SK-N-SH (cell line): ENCODE results near the gene TXNDC11. TPM values are rescaled to one million over a fixed set of nuclear protein-coding genes. Genes with fewer than 3 reads are reported as not detected.

ENCODE experiments used
- CTCF ChIA-PET: fragments of 300-600, 350-600 bp; formaldehyde crosslinking; extraction: SDS; loops from one replicate; lab custom pipeline; 2021; lab: Yijun Ruan, JAX
- POLR2A ChIA-PET: fragments of 350-600 bp; sonication (Branson Sonifier 250); formaldehyde crosslinking; extraction: SDS; loops from one replicate; lab custom pipeline; 2020; ENCODE audit warnings: antibody characterized with exemption, inconsistent platforms; lab: Yijun Ruan, JAX
- DNase-seq: peaks from one replicate; pipeline ENCODE4 v3.0.0; 2012
- H2AFZ ChIP-seq: fragments of 200-600 bp; sonication (generic); 2 replicates; pipeline ENCODE4 v1.8.1; 2016; ENCODE audit warnings: antibody characterized with exemption, mild to moderate bottlenecking, low read depth
- H3F3A ChIP-seq: fragments of 200-600 bp; sonication (generic); replicated peaks from 2 replicates; pipeline ENCODE3; 2016; ENCODE audit warnings: antibody characterized with exemption, mild to moderate bottlenecking; ENCODE audit not compliant: insufficient read depth
- H3K27ac ChIP-seq, 2 experiments: fragments of 200-500 bp in 1 of 2; fragments of 200-600 bp in 1 of 2; sonication (Bioruptor generic) in 1 of 2; sonication (generic), shearing (Covaris generic) in 1 of 2; 2 replicates each; pipeline versions ENCODE4 v1.5.1 to v1.6.1; 2014 to 2016; ENCODE audit warnings: low read depth in 2 of 2, inconsistent platforms in 1 of 2, low read length in 1 of 2, mild to moderate bottlenecking in 1 of 2, mixed read lengths in 1 of 2
- H3K27me3 ChIP-seq: fragments of 200-600 bp; sonication (generic), shearing (Covaris generic); 2 replicates; pipeline ENCODE4 v1.6.1; 2016; ENCODE audit warnings: mixed run types; ENCODE audit not compliant: insufficient read depth
- H3K36me3 ChIP-seq, 2 experiments: fragments of 200-500 bp in 1 of 2; fragments of 200-600 bp in 1 of 2; sonication (Bioruptor generic) in 1 of 2; sonication (generic) in 1 of 2; replicated peaks in 1 of 2; 2 replicates each; pipeline versions ENCODE3 to v1.5.1; 2014 to 2016; ENCODE audit warnings: low read length in 1 of 2, mild to moderate bottlenecking in 1 of 2; ENCODE audit not compliant: insufficient read depth in 2 of 2, control insufficient read depth in 1 of 2
- H3K4me1 ChIP-seq, 2 experiments: fragments of 200-500 bp in 1 of 2; fragments of 200-600 bp in 1 of 2; sonication (Bioruptor generic) in 1 of 2; sonication (generic), shearing (Covaris generic) in 1 of 2; 2 replicates each; pipeline versions ENCODE4 v1.5.1 to v1.6.1; 2014 to 2016; ENCODE audit warnings: low read depth in 1 of 2, low read length in 1 of 2, mixed run types in 1 of 2; ENCODE audit not compliant: insufficient read depth in 2 of 2, control insufficient read depth in 1 of 2
- H3K4me2 ChIP-seq: fragments of 200-600 bp; sonication (generic), shearing (Covaris generic); 2 replicates; pipeline ENCODE4 v1.6.1; 2017; ENCODE audit warnings: mixed run types
- H3K4me3 ChIP-seq, 2 experiments: fragments of 200-500 bp in 1 of 2; fragments of 200-600 bp in 1 of 2; sonication (Bioruptor generic) in 1 of 2; sonication (generic), shearing (Covaris generic) in 1 of 2; 2 replicates each; pipeline versions ENCODE4 v1.5.1 to v1.8.1; 2014 to 2016; ENCODE audit warnings: low read depth in 2 of 2, inconsistent platforms in 1 of 2, low read length in 1 of 2, mild to moderate bottlenecking in 1 of 2, mixed read lengths in 1 of 2, moderate library complexity in 1 of 2
- H3K79me2 ChIP-seq: fragments of 200-600 bp; sonication (generic); 2 replicates; pipeline ENCODE4 v1.8.1; 2017; ENCODE audit warnings: mild to moderate bottlenecking; ENCODE audit not compliant: insufficient read depth
- H3K9ac ChIP-seq: fragments of 200-600 bp; sonication (generic); 2 replicates; pipeline ENCODE4 v1.6.1; 2017; ENCODE audit warnings: mixed run types
- H3K9me2 ChIP-seq: fragments of 200-600 bp; sonication (generic); 2 replicates; pipeline ENCODE4 v1.6.1; 2017; ENCODE audit warnings: mixed run types
- H3K9me3 ChIP-seq: fragments of 200-600 bp; sonication (generic); 2 replicates; pipeline ENCODE4 v1.6.1; 2017; ENCODE audit warnings: mixed run types, mild to moderate bottlenecking, moderate library complexity
- H4K20me1 ChIP-seq: fragments of 200-600 bp; sonication (generic); 2 replicates; pipeline ENCODE4 v1.6.1; 2017; ENCODE audit warnings: mild to moderate bottlenecking, mixed run types; ENCODE audit not compliant: insufficient read depth
- IRF3 ChIP-seq: fragments of 150-350 bp; IDR thresholded peaks from 2 replicates; pipeline ENCODE4 v1.6.1; 2016; ENCODE audit warnings: mild to moderate bottlenecking, low read depth, low read length
- MEF2A ChIP-seq: IDR thresholded peaks from 2 replicates; pipeline ENCODE4 v1.4.0; 2012; ENCODE audit warnings: low read depth, borderline replicate concordance
- MXI1 ChIP-seq: IDR thresholded peaks from 2 replicates; pipeline ENCODE4 v1.6.1; 2012; ENCODE audit warnings: mild to moderate bottlenecking, low read depth, low read length, improper control_type of control experiment
- REST ChIP-seq: IDR thresholded peaks from 2 replicates; pipeline ENCODE4 v1.6.1; 2012; ENCODE audit warnings: mild to moderate bottlenecking, low read depth, low read length, moderate library complexity
- SMC3 ChIP-seq: IDR thresholded peaks from 2 replicates; pipeline ENCODE4 v1.6.1; 2012; ENCODE audit warnings: low read depth, low read length, improper control_type of control experiment
- TCF12 ChIP-seq: IDR thresholded peaks from 2 replicates; pipeline ENCODE4 v1.4.0; 2012
- USF2 ChIP-seq: fragments of 150-350 bp; IDR thresholded peaks from 2 replicates; pipeline ENCODE4 v1.6.1; 2017; ENCODE audit warnings: antibody characterized with exemption, low read length, low read depth, borderline replicate concordance
- YY1 ChIP-seq: IDR thresholded peaks from 2 replicates; pipeline ENCODE4 v1.4.0; 2012; ENCODE audit warnings: low read depth, mild to moderate bottlenecking
- WGBS: methylation state at CpG from one replicate; pipeline ENCODE4 v1.1.6; 2017; ENCODE audit warnings: low lambda C conversion rate; 5-methylcytosine and 5-hydroxymethylcytosine counted together
- polyA plus RNA-seq, 3 experiments: library from polyadenylated mRNA; depleted of rRNA; stranded (reverse); fragments of >200 nt; gene quantifications; 2 replicates each; pipeline ENCODE4 v1.2.3, GENCODE V29; 2012

Gene TXNDC11
- polyA plus RNA-seq, 1 of the 3 experiments (the other 2 are of a cell fraction), result 37.0 TPM

GRCh38 chr16:11740567-11740966, 2.1 kb downstream of the TXNDC11 start:
- no peak for DNase-seq
- H3K4me1 ChIP-seq, result peaks cover 6 to 14% of the 10 kb centered on the region in 2 experiments; a peak in 3 of 4 replicates
- peaks cover 9% of the 10 kb centered on the region for H3F3A ChIP-seq
- H3K79me2 ChIP-seq, result peaks cover 71% of the 10 kb centered on the region
- H3K9me2 ChIP-seq, result no peaks in the 10 kb centered on the region
- H3K9ac ChIP-seq, result peak overlapping the region; percentile 87; the same call in 1 of the 2 replicates
- peaks cover 50% of the 10 kb centered on the region for H4K20me1 ChIP-seq
- ChIA-PET CTCF (interaction anchor here (1.7 kb wide), 1 partner anchor 38 kb away, joined by 3 read pairs; no protein-coding TSS in a partner anchor), POLR2A (no interaction called here)
- H3K9me3 ChIP-seq, result no peaks in the 10 kb centered on the region
- H3K4me2 ChIP-seq, result peak overlapping the region; percentile 93
- H2AFZ ChIP-seq, result no peak overlapping the region
- WGBS, result 91% methylated on average over 3 of the region's 3 CpGs
- H3K36me3 ChIP-seq, result peaks cover 10 to 11% of the 10 kb centered on the region in 2 experiments
- H3K27me3 ChIP-seq, result no peaks in the 10 kb centered on the region
- peak overlapping the region in 1 of 2 experiments; percentile 87; a peak in 2 of 4 replicates for H3K4me3 ChIP-seq
- no peak overlapping the region for H3K27ac ChIP-seq
- TF ChIP-seq MEF2A (no peak), MXI1 (0 out of 2 replicates have a peak, but pooled peaks have one; percentile 16)

GRCh38 chr16:11738742-11739544, 3.7 kb downstream of the TXNDC11 start:
- Histone ChIP-seq H3K36me3 (peaks cover 20 to 27% of the 10 kb centered on the region in 2 experiments), H3K4me2 (no peak overlapping the region), H3K79me2 (peaks cover 86% of the 10 kb centered on the region)

More at GRCh38 chr16:11738742-11739544, 3.7 kb downstream of the TXNDC11 start:
- H3K9ac ChIP-seq, result no peak overlapping the region
- POLR2A ChIA-PET, result no interaction called here
- no peak overlapping the region; a peak in 1 of 4 replicates for H3K4me3 ChIP-seq
- H4K20me1 ChIP-seq, result peaks cover 50% of the 10 kb centered on the region
- no peak overlapping the region for H3K27ac ChIP-seq
- H3K4me1 ChIP-seq, result peaks cover 6 to 19% of the 10 kb centered on the region in 2 experiments; a peak in 3 of 4 replicates
- H3K27me3 ChIP-seq, result no peaks in the 10 kb centered on the region
- DNase-seq, result no peak
- H2AFZ ChIP-seq, result no peak overlapping the region
- no peaks in the 10 kb centered on the region for H3K9me2 ChIP-seq
- CTCF ChIA-PET, result interaction anchor here (0.8 to 2.2 kb wide), 2 partner anchors 24 to 343 kb away, joined by 4 to 7 read pairs; no protein-coding TSS in a partner anchor
- TF ChIP-seq SMC3 (no peak), YY1 (no peak), USF2 (no peak), REST (no peak), TCF12 (no peak), IRF3 (no peak)
- 98% methylated on average over 15 of the region's 15 CpGs for WGBS
- H3F3A ChIP-seq, result peaks cover 1% of the 10 kb centered on the region
- H3K9me3 ChIP-seq, result no peaks in the 10 kb centered on the region
